AG20443 (cell line): Measurements from ENCODE around the gene DLX2.

Experiments used
- DNase-seq: peaks from one replicate; pipeline ENCODE4 v3.0.0; 2012; ENCODE audit warnings: low spot score, mixed read lengths

Gene DLX2

DNA sequence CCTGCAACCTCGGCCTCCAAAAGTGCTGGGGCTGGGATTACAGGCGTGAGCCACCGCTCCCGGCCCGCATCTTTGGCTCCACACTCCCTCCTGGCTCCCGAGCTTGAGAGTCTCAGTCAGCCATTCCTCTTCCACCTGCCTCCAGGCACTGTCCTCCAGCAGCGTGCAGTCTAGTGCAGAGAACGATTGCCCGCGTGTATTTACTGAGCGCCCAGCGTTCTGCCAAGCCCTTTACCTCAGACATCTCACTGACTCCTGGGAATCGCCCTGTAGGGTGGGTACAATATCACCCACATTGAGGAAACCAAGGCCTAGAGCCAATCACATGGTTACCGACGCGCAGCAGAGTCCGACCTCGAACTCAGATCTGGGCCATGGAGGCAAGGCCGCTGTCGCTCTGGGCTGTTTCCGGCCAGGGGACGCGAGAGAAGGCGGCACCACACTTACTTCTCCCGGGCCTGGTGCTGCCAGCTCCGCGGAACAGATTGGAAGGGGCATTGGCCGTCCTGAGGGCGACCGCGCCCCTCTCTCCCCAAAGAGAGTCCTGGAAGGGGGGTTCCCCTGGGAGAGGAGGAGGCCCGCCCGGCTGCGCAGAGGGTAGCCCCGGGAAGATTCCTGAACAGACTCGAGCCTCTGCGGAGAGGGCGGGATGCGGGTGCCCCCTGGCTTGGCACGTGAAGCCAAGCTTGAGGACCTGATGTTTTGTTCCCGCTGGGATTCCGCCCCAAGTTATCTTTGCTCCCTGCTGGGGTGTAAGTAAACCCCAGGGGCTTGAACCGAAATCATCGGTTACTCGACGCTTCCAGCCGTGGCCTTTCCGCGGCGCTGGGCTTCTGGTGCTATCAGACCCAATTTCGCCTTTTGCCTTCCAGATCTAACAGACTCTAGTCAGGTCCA, 5.2 kb upstream of the DLX2 start:
- no peak for DNase-seq

DNA sequence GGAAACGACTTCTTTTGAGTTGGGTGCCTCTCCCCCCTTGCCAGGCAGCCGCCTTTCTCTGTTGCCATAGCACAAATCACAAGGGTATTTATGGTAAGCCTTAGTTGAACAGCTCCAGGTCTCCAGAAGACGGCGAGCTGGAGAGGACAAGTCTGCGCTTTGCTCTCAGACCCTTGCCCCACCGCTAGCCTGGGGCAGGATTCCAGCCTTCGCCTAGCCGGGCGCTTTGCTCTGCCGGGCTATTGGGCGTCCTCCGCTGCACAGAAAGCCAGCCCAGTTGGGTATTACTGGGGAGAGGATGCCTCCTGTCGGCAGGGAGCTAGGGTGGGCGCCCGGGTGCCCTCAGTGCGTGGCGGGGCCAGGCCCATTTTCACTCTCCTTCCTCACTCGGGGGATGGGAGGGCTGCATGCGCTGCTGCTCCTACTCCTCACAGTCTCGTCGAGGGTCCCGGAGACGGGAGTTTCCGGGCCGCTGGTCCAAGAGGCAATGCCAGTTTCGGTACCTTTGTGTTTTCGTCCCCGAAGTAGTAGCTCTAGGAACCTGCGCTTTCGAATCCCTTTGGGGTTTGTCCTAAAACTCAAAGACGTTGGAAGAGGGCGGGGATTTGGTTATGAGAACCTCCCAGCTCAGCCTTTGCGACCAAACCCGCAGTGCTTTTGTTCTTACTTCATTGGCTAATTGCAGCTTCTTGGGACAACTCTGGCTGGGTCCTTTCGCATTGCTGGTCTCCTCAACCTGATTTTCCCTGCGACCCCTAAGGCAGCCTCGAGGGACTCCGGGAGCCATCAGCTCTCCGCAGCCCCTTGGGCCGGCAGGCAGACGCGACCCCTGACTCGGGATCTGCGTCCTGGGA, 3.6 kb upstream of the DLX2 start:
- peak; percentile 79 for DNase-seq

DNA sequence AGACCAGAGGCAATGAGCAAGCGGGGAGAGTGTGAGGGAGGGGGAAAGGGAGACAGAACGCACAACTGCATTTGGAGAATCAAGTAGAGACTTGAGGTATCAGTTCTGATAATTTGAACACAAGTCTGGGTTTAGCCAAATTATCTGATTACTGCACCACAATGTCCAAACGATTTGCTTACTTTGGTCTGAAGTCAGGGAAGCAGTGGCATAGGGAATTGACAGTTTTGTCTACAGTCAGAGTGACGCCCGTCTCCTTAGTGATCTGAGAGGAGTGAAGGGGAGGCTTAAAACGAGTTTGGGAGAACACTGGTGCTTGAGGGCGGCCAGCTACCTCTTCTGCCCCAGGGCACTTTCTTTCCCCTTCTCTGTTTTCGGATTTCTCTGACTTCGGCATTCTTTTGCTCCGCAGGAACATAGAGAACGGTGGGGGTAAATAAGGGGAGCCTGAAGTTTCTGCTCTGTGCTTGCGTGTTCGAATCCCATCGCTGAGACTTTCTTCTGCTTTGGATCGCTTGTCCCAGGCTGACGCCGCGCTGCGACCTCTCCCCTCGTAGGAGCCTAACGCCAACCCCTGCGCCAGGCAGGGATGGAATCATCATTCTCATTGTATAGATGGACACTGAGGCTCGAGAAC, 2.9 kb upstream of the DLX2 start:
- DNase-seq = peak; percentile 4

DNA sequence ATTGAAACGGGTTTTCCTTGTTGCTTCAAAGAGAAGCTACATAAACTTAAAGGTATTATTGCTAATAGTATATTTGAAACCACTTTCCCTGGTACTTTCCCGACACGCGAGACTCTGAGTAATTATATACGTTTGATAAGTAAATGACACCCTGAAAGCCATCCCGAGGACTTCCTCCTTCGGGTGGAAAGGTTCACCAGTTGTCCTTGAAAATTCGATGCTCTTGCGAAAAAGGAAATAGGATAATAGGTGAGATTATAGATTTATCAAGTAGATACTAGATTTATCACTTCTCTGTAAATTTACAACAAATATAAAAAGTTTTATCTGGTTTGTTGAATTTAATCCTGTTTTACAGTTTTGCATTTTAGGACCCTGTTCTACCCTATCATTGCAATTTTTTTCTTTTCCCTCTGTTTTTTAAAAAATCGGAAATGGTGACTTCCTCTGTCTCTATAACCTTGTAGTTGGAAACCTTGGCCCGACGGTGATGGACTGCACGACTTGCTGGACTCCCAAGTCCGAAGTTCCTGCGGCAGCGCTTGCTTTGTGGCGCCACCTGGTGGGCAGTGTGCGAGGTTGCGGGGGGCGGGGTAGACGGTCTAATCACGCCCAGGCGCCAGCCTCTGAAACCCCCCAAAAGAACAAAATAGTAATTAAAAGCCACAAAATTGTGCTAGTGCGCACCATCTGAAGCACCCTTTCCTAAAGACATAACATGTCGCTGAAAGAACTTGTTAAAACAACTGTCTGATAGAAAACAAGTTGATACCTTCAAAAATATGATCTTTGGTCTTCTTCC, 972 bp upstream of the DLX2 start:
- peak; percentile 90 for DNase-seq

DNA sequence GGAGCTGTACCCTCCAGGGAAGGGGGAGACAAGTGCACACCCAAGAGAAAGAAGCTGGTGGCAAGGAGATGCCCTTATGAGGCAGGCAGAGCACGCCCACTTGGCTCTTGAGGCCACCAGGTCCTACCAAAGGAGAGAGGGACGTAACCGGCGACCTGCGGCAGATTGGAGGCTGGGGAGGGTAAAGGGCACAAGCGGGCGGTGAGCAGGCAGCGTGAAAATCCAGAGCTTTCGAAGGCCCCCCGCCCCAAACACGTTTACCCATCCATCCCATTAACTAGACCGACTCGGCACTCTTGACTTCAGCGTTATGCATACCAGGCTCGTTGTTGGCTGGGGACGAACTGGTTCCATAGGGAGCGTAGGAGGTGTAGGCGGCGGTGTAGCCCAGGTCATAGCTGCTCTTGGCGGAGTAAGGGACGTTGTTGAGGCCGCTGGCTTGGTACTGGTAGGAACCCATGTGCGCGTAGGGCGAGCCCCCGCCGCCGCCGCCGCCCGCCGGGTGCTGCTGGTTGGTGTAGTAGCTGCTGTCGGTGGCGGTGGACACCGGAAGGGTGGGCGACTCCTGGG, 794 bp downstream of the DLX2 start:
- DNase-seq = peak; percentile 14

DNA sequence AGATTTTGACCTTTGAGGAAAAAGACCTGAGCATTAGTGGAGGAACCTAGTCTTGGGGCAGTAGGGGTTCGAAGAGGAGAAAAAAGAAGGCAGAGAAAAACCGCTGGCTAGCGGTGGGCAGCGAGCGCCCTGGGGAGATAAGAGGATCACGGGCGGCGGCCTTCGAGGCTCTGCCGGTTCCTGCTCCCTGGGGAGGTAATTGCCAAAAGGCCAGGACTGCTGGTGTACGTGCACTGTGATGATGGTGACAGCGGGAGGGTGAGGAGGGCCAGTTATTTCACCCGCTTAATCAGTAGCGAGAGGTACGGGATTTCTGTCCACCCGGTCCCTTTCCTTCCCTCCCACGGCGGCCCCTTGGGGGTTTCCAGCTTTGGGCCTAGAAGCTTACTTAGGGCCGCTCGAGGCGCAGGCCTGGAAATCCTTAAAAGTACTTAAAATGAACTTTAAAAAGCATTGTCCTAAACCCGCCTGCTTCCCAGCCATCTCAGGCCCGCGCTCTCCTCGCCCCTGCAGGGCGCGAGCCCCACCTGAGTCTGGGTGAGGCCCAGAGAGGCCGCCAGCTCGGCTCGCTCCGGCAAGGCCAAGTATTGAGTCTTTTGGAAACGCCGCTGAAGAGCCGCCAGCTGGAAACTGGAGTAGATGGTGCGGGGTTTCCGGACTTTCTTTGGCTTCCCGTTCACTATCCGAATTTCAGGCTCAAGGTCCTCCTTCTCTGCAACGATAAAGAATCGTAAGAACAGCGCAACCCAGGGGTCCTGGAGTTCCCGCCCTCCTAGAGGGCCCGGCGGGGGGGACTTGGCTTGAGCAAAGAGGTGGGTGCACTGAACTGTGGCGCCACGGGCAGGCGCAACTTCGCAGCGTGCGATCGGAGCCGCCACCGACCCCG, 1.5 kb downstream of the DLX2 start:
- DNase-seq = peak; percentile 7

DNA sequence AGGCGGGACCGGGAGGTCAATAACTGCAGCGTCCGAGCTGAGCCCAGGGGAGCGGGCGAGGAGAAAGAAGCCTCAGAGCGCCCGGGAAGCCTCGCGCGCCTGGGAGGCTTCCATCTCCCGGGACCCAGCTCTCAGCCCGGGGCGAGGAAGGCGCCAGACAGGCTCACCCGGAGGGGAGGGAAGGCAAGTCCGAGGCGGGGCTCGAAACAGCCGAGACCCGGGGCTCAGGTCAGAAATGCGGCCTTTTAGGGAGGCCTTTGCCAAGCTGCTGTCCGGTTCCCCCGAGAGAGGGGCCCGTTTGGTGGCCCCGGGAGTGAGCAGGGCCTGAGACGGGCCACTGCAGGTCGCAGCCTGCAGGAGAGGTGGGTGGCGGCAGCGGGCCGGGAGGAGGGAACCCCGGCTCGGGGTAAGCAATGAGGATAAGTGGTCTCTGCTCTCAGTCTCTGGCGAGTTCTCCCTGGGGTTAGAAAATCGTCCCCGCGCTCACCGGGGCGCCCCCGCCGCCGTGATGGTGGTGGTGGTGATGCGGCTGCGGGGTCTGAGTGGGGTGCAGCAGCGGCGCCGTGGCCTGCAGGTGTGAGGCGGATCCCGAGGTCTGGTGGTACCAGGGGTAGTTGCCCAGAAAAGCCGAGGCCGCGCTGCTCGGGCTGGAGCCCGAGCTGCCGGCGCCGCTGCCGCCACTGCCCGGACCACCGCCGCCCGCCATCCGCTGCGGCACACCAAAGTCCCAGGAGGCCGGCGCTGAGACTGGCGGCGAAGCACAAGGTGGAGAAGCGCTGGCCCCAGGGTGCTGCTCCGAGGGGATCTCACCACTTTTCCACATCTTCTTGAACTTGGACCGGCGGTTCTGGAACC, 2.4 kb downstream of the DLX2 start:
- peak; percentile 17 for DNase-seq

DNA sequence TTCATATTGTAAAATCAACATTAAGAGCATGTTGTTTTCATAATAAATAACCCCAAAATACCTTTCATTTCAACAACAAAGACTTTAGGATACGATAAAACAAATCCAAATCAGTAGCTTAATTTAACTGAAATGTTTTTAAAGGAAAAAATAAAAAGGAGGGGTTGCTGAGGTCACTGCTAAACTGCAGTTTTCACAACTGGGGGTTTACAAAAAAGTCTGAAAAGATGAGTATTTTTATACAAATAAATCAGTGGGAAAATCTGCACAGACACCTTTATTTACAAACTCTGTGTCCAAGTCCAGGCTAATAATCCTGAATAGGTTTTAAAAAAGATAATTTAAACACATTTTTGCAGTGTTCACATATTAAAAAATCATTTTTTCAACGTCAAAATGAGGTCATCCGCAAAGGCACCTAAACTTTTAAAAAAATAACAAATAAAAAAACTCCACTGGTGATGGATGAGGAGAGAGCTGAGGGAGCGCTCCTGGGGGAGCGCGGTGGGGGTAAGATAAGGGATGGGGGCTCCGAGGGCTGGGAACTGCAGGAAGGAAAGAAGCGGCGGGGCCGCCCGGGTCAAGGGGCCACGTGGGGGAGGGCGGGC, 3.1 kb downstream of the DLX2 start:
- DNase-seq = no peak

DNA sequence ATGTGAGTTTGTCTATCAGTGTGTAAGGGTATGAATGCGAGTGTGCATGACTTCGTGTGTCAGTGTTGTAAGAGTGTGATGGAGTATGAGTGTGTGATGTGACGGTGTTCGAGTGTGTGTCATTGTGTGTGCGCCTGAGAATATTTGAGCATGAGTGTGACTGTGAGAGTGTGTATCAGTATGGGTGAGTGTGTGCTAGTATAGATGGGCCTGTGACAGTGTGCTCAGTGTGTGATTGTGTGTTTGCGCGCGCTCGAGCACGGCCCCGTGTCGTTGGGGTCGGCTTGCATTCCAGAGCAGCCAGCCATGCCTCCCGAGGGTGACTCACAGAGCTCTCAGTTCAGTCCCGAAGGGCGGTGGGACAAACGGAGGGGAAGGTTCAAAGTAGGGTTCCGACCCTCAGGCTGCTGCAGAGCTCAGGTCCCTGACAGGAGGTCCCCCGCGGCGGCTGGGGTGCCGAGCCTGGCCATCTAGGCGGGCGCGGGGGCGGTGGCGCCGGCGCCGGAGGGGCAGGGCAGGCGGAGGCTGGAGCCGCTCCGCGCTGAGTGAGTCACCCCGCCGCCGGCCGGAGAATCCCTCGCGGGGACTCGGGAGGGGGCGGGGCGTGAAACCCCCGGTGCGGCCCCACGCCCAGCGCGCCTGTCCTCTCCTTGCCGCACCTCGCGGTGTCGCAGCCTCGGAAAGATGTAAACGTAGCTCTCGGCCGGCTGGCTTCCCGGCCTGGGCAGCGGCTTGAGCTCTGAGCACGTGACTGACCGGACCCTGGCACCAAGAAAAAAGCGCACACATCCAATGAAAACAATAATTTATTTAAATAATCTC, 3.8 kb downstream of the DLX2 start:
- peak; percentile 83 for DNase-seq

DNA sequence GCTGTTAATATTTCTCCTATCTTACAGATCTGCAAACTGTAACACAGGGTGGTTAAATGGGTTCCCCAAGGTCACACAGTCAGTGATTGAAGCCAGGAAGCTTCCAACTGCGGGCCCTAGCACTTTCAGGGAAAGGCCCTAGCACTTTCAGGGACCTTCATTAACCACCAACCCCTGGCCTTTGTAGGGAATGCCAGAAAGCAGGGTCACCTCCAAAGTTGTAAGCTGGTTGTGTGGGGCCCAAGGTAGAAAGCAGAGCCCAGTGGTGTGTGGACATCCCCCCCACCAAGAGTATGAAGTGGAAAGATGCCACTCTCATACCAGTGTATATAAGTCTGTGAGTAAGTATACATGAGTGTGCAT, 4.4 kb downstream of the DLX2 start:
- peak; percentile 7 for DNase-seq

DNA sequence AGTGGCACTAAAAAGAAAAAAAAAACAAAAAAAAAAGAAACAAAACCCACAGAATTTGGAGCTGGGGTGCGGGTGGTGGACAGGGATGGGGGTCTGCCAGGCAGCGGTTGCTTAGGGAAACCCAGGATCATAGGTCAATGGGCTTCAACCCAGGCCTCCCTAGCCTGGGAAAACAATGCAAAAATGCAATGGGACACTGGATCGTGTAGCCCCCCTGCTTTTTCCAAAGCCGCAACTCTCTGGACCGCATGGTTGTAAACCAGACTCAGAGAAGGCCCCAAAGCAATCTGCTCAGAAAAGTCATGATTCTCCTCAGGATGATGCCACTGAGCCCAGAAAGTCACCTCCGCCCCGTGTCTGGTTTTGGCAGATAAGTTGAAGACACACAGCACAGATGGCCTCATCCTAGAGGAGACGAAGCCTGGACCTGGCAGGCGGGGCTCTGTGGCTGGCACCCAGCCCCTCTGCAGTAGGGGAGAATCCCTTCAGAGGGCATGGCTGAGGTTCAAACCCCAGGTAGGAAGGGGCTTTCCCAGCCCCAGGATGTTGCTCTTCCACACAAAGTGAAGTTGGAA, 5.1 kb downstream of the DLX2 start:
- peak; percentile 15 for DNase-seq

DNA sequence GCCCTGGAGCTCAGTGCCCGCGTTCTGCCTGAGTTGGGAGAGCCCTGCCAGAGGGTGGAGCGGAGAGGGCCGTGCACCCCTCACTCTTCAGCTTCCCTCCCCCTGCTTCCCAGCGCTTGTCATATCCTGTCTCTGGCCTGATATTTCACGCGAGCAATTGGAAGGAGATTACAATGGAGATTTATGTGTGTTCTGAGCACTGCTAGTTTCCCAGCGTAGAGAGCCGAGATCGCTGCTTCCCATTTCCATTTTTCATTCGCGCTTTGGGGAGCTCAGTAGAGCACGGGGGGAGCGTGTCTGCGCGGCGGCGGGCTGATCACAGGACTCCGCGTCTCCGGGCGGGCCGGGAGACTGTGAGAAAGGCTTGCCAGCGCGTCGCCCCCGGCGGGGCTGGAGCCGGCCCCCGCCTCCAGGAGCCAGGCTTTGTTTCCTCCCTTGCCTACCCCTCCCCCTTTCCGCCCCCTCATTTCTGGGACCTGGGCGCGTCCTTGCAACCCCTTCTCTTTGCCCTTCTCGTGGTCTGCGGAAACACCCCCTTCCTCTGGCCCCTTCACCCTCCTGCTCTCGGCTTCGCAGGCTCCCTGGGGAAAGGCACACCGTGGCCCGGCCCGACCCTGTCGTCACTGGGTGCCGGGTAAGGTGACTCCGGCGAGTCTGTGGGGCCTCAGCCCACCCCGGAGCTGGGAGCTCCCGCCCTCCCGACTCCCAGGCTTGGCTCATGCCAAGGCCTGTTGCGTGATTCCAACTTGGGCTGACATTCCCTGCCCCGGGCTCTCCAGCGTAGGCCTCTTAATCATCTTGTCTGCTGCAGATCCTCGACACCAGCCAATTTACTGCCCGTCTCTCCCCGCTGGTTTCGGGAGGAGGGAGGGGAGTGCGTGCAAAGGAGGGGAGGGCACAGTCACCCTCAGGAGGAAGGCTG, 5.8 kb downstream of the DLX2 start:
- peak; percentile 76 for DNase-seq

DNA sequence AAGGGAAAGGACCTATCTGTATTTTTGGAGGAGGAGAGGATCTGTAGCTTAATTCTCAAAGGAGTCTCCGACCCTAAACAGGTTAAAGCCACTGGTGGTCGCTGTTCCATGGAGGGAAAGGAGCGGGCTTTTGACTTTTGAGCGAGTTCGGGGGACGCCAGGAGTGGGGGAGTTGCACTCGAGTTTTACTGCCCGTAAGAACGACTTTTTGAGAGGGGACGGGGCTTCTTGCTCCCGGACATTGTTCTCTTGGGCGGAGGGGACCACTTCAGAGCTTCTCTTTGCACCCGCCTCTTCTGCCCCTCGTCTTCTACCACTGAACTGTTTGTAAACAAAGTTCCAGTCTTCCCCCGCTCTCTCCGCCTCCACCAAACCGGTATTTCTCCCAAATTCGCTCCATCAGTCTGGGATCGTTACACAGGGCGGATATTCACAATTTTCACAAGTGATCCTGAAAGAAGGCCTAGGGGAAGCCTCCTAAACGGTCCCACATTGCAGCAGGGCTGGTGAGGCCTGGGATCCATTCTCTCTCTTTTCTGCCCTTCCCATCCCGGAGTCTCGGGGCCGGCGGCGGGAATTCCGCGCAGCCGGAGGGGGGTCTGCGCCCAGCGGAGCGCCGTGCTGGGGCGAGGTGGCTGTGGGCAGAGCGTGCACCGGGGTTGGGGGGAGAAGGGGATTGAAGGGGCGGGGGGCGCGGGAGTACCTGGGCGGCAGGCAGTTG, 6.6 kb downstream of the DLX2 start:
- DNase-seq = peak; percentile 31

DNA sequence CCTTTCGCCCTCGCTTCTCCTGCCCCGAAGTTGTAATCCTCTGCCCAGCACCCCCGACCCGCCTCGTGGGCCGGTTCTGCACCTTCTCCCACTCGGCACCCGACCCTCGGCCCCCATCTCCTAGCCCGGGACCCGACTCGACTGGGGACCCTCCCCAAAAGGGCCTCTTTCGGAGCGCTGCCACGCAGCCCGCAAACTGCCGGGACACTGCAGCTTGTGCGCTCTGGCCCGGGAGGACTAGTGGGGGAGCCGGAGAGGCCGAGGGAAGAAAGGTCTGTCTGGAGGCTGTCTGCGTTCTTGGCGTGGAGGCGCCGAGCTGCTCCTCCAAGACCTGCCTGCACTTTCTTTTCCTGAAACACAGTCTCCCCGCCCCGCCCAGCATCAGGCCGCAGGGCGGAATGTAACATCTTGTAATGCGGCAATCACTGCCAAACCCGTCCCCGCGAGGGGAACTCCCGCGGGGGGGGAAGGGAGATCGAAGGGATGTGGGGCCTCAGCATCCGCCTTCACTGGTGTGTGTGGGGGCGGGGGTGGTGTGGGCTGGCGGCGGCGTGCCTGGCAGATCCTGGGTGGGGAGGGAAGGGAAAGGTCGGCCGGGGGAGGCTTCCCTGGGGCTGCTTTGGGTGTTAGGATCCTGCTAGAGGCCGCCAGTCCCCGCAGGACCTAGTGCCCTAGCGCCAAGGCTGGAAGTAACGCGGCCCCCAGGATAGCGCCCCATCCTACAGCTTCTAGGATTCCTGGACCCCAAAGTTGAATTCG, 7.4 kb downstream of the DLX2 start:
- peak; percentile 88 for DNase-seq
